Stimulated activated CD4-positive, alpha-beta T cell treated with anti-CD3 and anti-CD28 coated beads, Interleukin-2, amount 100 ng/mL, for 48 hours (primary cell): ENCODE measurements around the gene IRAK2.
A peak's percentile ranks its signal among the peaks of the same experiment; 100 is the strongest.
"Not testable (repeated sequence)": the region's sequence is repeated elsewhere in the genome, so short reads cannot be mapped to it uniquely, and the experiment has no call there.

Experiments used
- DNase-seq, 2 donors: peaks; one replicate each; pipeline ENCODE4 v3.0.0-alpha.2; 2020

Gene IRAK2

GRCh38 chr3:10255835-10256234 lies 91.1 kb downstream of the IRAK2 start:
- no peak for DNase-seq

- DNase-seq = no peak
Observed at GRCh38 chr3:10259036-10259435, 94.3 kb downstream of the IRAK2 start.

GRCh38 chr3:10259798-10260197 lies 95.1 kb downstream of the IRAK2 start:
- DNase-seq = no peak

GRCh38 chr3:10260211-10260701 lies 95.5 kb downstream of the IRAK2 start:
- DNase-seq = no peak

- DNase-seq = no peak
Observed at GRCh38 chr3:10262027-10262426, 97.3 kb downstream of the IRAK2 start.

GRCh38 chr3:10263646-10264363 lies 99.1 kb downstream of the IRAK2 start:
- DNase-seq = peak; percentile 65 to 67

GRCh38 chr3:10265833-10266232 lies 101.1 kb downstream of the IRAK2 start:
- no peak for DNase-seq

- DNase-seq = not testable (repeated sequence)
Observed at GRCh38 chr3:10266936-10267335, 102.2 kb downstream of the IRAK2 start.

- no peak for DNase-seq
Observed at GRCh38 chr3:10268116-10268515, 103.4 kb downstream of the IRAK2 start.

- no peak for DNase-seq
Observed at GRCh38 chr3:10268930-10269329, 104.2 kb downstream of the IRAK2 start.

- no peak for DNase-seq
Observed at GRCh38 chr3:10269443-10269842, 104.7 kb downstream of the IRAK2 start.

GRCh38 chr3:10272476-10272875 lies 107.8 kb downstream of the IRAK2 start:
- not testable (repeated sequence) for DNase-seq

- DNase-seq = no peak
Observed at GRCh38 chr3:10272977-10273376, 108.3 kb downstream of the IRAK2 start.

GRCh38 chr3:10273702-10274305 lies 109.1 kb downstream of the IRAK2 start:
- no peak for DNase-seq

GRCh38 chr3:10274601-10275000 lies 109.9 kb downstream of the IRAK2 start:
- no peak for DNase-seq

- DNase-seq = no peak
Observed at GRCh38 chr3:10277115-10277625, 112.5 kb downstream of the IRAK2 start.

GRCh38 chr3:10278501-10278900 lies 113.8 kb downstream of the IRAK2 start:
- no peak for DNase-seq

GRCh38 chr3:10279384-10280176 lies 114.9 kb downstream of the IRAK2 start:
- DNase-seq = no peak

GRCh38 chr3:10280177-10280529 lies 115.4 kb downstream of the IRAK2 start:
- no peak for DNase-seq

- DNase-seq = no peak
Observed at GRCh38 chr3:10280571-10280970, 115.9 kb downstream of the IRAK2 start.

- DNase-seq = no peak
Observed at GRCh38 chr3:10281951-10282350, 117.2 kb downstream of the IRAK2 start.

- DNase-seq = no peak
Observed at GRCh38 chr3:10283638-10284037, 118.9 kb downstream of the IRAK2 start.

- peak in 1 of 2 donors; percentile 17 for DNase-seq
Observed at GRCh38 chr3:10284496-10284895, 119.8 kb downstream of the IRAK2 start.
